GM12891 (cell line): ENCODE results near the gene APOLD1.
A peak's percentile ranks its signal among the peaks of the same experiment; 100 is the strongest.
"Not testable (repeated sequence)": the region's sequence is repeated elsewhere in the genome, so short reads cannot be mapped to it uniquely, and the experiment has no call there.

Source experiments
- DNase-seq: peaks from one replicate; pipeline ENCODE4 v3.0.0; 2011; ENCODE audit warnings: low spot score; ENCODE audit not compliant: insufficient read length
- FAIRE-seq: peaks from 2 replicates; lab custom pipeline; 2011; peaks lifted over from hg19 to GRCh38; lab: Jason Lieb, UNC
- PAX5 ChIP-seq: IDR thresholded peaks from 2 replicates; pipeline ENCODE4 v1.6.1; 2011; ENCODE audit warnings: low read length, moderate library complexity, mild to moderate bottlenecking; ENCODE audit not compliant: insufficient read depth, severe bottlenecking
- POLR2A ChIP-seq: IDR thresholded peaks from 2 replicates; pipeline ENCODE4 v1.6.1; 2011; ENCODE audit warnings: low read depth, low read length, control low read depth
- POLR2AphosphoS5 ChIP-seq: IDR thresholded peaks from 2 replicates; pipeline ENCODE4 v1.6.1; 2011; ENCODE audit warnings: low read depth, low read length, control low read depth
- POU2F2 ChIP-seq: IDR thresholded peaks from 2 replicates; pipeline ENCODE4 v1.6.1; 2011; ENCODE audit warnings: low read depth, mild to moderate bottlenecking, control low read depth, low read length, moderate library complexity
- SPI1 ChIP-seq: IDR thresholded peaks from 2 replicates; pipeline ENCODE4 v1.6.1; 2011; ENCODE audit warnings: low read depth, low read length, control low read depth
- TAF1 ChIP-seq: IDR thresholded peaks from 2 replicates; pipeline ENCODE4 v1.6.1; 2011; ENCODE audit warnings: low read depth, low read length, control low read depth

APOLD1 gene

DNA sequence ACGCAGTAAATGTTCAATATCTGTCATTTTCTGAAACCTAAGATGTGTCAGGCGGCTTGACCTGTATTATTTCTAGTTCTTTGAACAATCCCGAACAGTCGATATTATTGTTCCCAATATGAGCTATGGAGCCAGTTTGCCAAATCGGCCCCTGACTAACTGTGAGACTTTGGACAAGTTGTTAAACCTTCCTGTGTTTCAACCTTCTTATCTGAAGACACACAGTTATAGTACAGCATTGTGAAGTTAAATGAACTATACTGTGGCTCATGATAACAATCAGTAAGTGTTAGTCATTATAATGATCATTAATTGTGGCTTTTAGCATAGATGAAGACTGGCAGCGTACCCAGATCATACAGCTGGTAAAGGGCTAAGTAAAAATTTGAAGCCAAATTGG lies 51.1 kb downstream of the APOLD1 start:
- TF ChIP-seq POLR2A (no peak), POU2F2 (no peak), POLR2AphosphoS5 (no peak), PAX5 (no peak), SPI1 (no peak), TAF1 (no peak)
- no peak for DNase-seq
- FAIRE-seq = no peak

DNA sequence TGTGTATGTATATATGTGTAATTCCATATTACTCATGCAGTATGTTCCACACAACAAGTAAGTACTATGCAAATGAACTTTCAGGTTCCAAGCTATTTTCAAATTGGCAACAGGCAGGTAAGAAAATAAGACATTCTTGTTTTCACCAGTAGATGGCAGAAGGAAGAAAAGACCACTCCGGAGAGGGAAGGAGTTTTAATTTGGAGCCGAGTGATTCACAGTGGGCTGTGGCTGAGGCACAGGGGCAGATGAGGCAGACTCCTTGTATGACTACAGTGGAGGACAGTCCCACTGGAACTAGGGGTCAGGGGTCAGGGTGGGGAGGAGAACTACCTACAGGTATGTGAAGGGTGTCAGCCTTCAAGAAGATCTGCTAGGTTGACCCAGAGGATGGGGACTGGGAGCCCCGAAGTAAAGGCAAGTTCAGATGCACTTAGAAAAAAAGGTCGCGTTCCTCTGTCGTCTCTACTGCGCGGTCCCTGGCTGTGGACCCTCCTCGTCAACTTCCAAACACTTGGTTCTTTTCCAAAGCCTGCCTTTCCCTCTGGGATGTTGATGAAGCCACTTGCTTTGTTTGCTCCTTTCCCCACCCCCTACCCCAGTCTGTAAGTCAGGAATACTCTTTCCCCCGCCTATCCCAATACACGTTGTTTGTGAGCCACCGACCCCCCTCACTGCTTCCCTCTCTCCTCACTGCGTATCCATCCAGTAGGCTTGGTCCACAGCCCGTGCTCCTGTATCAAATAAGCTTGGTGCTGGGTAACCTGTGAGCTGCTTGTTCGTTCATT lies 51.8 kb downstream of the APOLD1 start:
- FAIRE-seq (peak; percentile 55), DNase-seq (peak; percentile 47)
- TF ChIP-seq PAX5 (no peak), TAF1 (no peak), SPI1 (no peak), POLR2AphosphoS5 (no peak), POLR2A (no peak), POU2F2 (no peak)

GRCh38 chr12:12837813-12838153 lies 52.3 kb downstream of the APOLD1 start:
- TF ChIP-seq PAX5 = no peak
- TF ChIP-seq POU2F2 = no peak
- no peak for TF ChIP-seq POLR2AphosphoS5
- no peak for TF ChIP-seq TAF1
- TF ChIP-seq POLR2A = no peak
- no peak for TF ChIP-seq SPI1
- no peak for DNase-seq
- FAIRE-seq = no peak

DNA sequence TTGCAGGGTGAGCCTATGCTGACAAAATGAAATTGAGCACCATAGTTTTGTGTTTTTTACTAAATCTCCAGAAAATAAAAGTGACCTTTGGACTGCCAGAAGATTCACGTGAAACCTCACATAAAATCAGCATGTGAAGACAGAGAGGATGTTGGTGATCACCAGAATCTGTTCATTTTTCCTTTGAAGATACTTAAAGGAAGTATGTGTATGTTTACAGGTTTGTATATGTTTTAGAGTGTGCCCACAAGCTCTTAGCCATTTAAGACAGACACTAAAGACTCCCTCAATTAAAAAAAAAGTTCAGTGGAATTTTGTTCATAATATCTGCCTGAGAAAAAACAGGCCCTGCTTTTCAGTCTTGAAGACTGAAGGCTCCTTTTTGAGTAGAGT lies 53.5 kb downstream of the APOLD1 start:
- TF ChIP-seq SPI1 = no peak
- no peak for TF ChIP-seq TAF1
- TF ChIP-seq PAX5 = no peak
- no peak for TF ChIP-seq POLR2AphosphoS5
- TF ChIP-seq POU2F2 = no peak
- no peak for TF ChIP-seq POLR2A
- FAIRE-seq (no peak), DNase-seq (no peak)

GRCh38 chr12:12839439-12839838 lies 54.0 kb downstream of the APOLD1 start:
- FAIRE-seq, DNase-seq: not testable (repeated sequence)

DNA sequence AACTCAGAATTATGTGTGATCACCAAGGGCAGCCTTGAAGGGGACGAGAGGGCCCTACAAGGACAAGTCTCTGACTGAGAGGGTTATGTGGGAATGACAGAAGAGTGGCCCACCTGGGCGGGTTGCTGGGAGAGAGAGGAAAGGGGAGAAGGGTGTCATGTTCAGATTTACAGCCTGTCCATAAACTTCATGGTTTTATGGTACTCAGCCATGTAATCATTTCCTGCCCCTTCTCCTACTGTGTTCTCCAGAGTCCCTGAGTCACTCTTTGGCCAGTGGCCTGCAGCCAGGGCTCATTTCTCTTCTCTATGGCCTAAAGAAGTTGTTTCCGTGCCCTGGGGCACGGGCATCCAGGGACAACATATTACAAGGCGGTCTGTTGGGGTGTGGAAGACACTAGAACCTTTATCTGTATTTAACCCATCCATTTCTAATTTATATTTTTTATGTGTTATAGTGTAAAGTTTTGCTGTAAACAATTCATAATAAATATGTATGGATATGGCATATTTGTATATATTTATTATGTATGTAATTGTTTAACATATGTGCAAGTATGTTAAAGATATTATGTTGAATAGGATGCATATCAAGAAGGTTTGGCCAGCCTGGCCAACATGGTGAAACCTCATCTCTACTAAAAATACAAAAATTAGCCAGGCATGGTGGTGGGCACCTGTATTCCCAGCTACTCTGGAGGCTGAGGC lies 54.6 kb downstream of the APOLD1 start:
- no peak for DNase-seq

GRCh38 chr12:12840580-12840899 lies 55.1 kb downstream of the APOLD1 start:
- TF ChIP-seq SPI1 (no peak), PAX5 (no peak), POU2F2 (no peak), TAF1 (no peak), POLR2AphosphoS5 (no peak), POLR2A (no peak)
- FAIRE-seq = no peak

More for the DNA sequence above, 54.6 kb downstream of the APOLD1 start:
- no peak for FAIRE-seq
- TF ChIP-seq POU2F2 (no peak), POLR2A (no peak), TAF1 (no peak), SPI1 (no peak), PAX5 (no peak), POLR2AphosphoS5 (no peak)

More at GRCh38 chr12:12840580-12840899, 55.1 kb downstream of the APOLD1 start:
- DNase-seq = no peak
